H1 (cell line): ENCODE data around the gene DGKA.

Source experiments
- BRCA1 ChIP-seq: IDR thresholded peaks from 2 replicates; pipeline ENCODE4 v1.6.1; 2012; ENCODE audit warnings: low read depth, low read length, improper control_type of control experiment
- EGR1 ChIP-seq: IDR thresholded peaks from 2 replicates; pipeline ENCODE4 v1.6.1; 2011; ENCODE audit warnings: low read depth, low read length, borderline replicate concordance
- POLR2A ChIP-seq, 2 experiments: IDR thresholded peaks; 1 replicate in 1 of 2; 2 replicates in 1 of 2; pipeline ENCODE4 v1.6.1; 2011; ENCODE audit warnings: low read depth in 2 of 2, low read length in 2 of 2, mild to moderate bottlenecking in 2 of 2; ENCODE audit errors: control extremely low read depth in 1 of 2
- POLR2AphosphoS5 ChIP-seq: IDR thresholded peaks from 2 replicates; pipeline ENCODE4 v1.6.1; 2011; ENCODE audit warnings: low read depth, low read length
- TAF1 ChIP-seq: IDR thresholded peaks from 2 replicates; pipeline ENCODE4 v1.6.1; 2011; ENCODE audit warnings: mild to moderate bottlenecking, low read depth, low read length
- TF ChIP-seq, protein P1 (sequence below): IDR thresholded peaks from 2 replicates; pipeline ENCODE4 v1.6.1; 2011; ENCODE audit warnings: low read length, improper control_type of control experiment
- TF ChIP-seq, protein P2 (sequence below), 3 experiments: IDR thresholded peaks; 1 replicate in 2 of 3; 2 replicates in 1 of 3; pipeline versions ENCODE4 v1.5.1 to v1.6.1; 2011; ENCODE audit warnings: low read length in 3 of 3, mild to moderate bottlenecking in 3 of 3, inconsistent platforms in 2 of 3, low read depth in 1 of 3, moderate library complexity in 1 of 3; ENCODE audit not compliant: insufficient read depth in 1 of 3; ENCODE audit errors: control extremely low read depth in 1 of 3

DNA sequence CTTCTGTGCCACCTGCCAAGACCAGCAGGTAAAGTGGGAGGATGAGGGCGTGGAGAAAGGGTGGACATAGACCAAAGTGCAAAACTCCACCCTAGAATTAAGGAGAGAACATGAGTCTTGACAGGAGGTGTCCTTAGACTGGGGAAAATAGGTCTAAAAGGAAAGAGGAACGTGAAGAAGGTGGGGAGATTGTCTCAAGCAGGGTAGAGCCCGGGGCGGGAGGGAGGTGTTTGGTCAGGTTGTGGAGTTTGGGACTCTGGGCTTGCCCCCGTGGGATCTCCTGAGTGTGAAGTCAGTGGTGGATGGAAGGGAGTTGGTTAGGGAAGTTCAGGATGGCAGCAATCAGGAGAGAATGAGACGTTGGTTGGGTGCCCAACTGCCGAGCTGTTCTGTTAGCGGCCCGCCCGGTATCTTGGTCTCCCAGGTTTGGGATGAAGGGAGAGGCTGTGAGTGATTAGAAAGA, 386 bp downstream of the DGKA start:
- TF ChIP-seq POLR2AphosphoS5 (no peak), TAF1 (no peak), BRCA1 (no peak), POLR2A (IDR thresholded peaks at IDR 0.05; ENCODE audit: control extremely low read depth in 1 of 2, low read depth in 2 of 2, low read length in 2 of 2) (no peak), EGR1 (no peak)
- TF ChIP-seq, protein P1, sequence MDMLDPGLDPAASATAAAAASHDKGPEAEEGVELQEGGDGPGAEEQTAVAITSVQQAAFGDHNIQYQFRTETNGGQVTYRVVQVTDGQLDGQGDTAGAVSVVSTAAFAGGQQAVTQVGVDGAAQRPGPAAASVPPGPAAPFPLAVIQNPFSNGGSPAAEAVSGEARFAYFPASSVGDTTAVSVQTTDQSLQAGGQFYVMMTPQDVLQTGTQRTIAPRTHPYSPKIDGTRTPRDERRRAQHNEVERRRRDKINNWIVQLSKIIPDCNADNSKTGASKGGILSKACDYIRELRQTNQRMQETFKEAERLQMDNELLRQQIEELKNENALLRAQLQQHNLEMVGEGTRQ, result no peak
- TF ChIP-seq, protein P2, sequence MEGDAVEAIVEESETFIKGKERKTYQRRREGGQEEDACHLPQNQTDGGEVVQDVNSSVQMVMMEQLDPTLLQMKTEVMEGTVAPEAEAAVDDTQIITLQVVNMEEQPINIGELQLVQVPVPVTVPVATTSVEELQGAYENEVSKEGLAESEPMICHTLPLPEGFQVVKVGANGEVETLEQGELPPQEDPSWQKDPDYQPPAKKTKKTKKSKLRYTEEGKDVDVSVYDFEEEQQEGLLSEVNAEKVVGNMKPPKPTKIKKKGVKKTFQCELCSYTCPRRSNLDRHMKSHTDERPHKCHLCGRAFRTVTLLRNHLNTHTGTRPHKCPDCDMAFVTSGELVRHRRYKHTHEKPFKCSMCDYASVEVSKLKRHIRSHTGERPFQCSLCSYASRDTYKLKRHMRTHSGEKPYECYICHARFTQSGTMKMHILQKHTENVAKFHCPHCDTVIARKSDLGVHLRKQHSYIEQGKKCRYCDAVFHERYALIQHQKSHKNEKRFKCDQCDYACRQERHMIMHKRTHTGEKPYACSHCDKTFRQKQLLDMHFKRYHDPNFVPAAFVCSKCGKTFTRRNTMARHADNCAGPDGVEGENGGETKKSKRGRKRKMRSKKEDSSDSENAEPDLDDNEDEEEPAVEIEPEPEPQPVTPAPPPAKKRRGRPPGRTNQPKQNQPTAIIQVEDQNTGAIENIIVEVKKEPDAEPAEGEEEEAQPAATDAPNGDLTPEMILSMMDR (IDR thresholded peaks at IDR 0.05; ENCODE audit: control extremely low read depth in 1 of 3, insufficient read depth in 1 of 3, low read depth in 1 of 3, low read length in 3 of 3), result no peak
